ENCODE data around the gene SYNM. TPM values are rescaled to one million over a fixed set of nuclear protein-coding genes. Genes with fewer than 3 reads are reported as not detected.

The SYNM gene
- total RNA-seq, 1 experiment from 2014 or later = 1.9 TPM

DNA sequence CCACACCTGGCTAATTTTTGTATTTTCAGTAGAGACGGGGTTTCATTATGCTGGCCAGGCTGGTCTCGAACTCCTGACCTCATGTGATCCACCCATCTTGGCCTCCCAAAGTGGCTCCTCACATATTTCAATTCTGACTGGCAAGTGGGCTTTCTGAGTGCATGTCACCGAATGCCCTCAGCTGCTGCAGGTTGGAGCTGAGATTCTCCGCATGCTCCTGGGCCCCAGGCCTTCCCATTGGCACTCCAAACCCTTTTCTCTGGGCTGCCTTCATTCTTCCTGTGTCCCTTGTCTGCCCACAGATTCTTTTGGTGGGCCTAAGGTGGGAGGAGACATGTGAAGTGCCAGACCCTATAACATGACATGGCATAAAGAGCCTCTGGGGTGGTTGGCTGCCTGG lies 67.3 kb downstream of the SYNM start:
- Mint-ChIP-seq H3K27ac (peak overlapping the region in 2 of 3 experiments; percentile 64 to 67; a peak in 3 of 7 replicates), H3K27me3 (ENCODE audit: low read depth) (no peaks in the 10 kb centered on the region), H3K9me3 (no peaks in the 10 kb centered on the region), H3K36me3 (ENCODE audit: insufficient read depth in 1 of 3, low read depth in 3 of 3) (peaks cover 0 to 20% (median 9%) of the 10 kb centered on the region in 3 experiments; a peak in 6 of 7 replicates), H3K4me1 (no peaks in the 10 kb centered on the region), H3K4me3 (no peak overlapping the region)
- no CpG with 5 or more reads among the region's 4 CpGs for WGBS (ENCODE audit: extremely low coverage, insufficient read length, low lambda C conversion rate)
- no peak overlapping the region for H2BK12ac ChIP-seq (ENCODE audit: insufficient read length, low read depth, low read length)
- H4K8ac ChIP-seq (replicated peaks; ENCODE audit: insufficient read length, low read depth, low read length) = no peak overlapping the region
- H3K4ac ChIP-seq (ENCODE audit: low read depth, low read length) = no peak overlapping the region
- H2BK120ac ChIP-seq (ENCODE audit: low read depth, low read length, poor library complexity, severe bottlenecking) = no peak overlapping the region
- H3K9me3 ChIP-seq (ENCODE audit: control insufficient read depth, low read depth, low read length) = no peaks in the 10 kb centered on the region
- H3K18ac ChIP-seq (ENCODE audit: insufficient read length, low read depth, low read length) = no peak overlapping the region
- no peak overlapping the region for H2BK5ac ChIP-seq (ENCODE audit: insufficient read length, low read length)
- no peaks in the 10 kb centered on the region for H3K79me2 ChIP-seq (ENCODE audit: insufficient read depth, low read length)
- no peak overlapping the region for H4K5ac ChIP-seq (ENCODE audit: insufficient read length, low read depth, low read length)
- no peak overlapping the region for H2BK20ac ChIP-seq (ENCODE audit: low read depth, low read length, poor library complexity, severe bottlenecking)
- H3K23me2 ChIP-seq (ENCODE audit: insufficient read length, low read depth, low read length, poor library complexity, severe bottlenecking) = no peaks in the 10 kb centered on the region
- no peak overlapping the region for H4K91ac ChIP-seq (ENCODE audit: insufficient read length, low read depth, low read length)
- H3K9ac ChIP-seq (ENCODE audit: extremely low read depth, insufficient read length, low read length) = no peak overlapping the region
- no peak overlapping the region for H3K14ac ChIP-seq (ENCODE audit: insufficient read depth, low read length)
- no peaks in the 10 kb centered on the region for H3K27me3 ChIP-seq (ENCODE audit: insufficient read depth, low read length)
- H3K79me1 ChIP-seq (ENCODE audit: insufficient read depth, low read depth, low read length, poor library complexity, severe bottlenecking) = no peaks in the 10 kb centered on the region
- H3K23ac ChIP-seq (ENCODE audit: insufficient read length, low read depth, low read length) = no peak overlapping the region
- H2AK5ac ChIP-seq (ENCODE audit: insufficient read length, low read length) = no peak overlapping the region
- no peak overlapping the region for H3K4me2 ChIP-seq (ENCODE audit: insufficient read depth, insufficient read length, low read length)
- no peak overlapping the region for H3T11ph ChIP-seq (ENCODE audit: low read length)
- H3K4me1 ChIP-seq (ENCODE audit: insufficient read depth, low read length) = no peaks in the 10 kb centered on the region
- H3K27ac ChIP-seq (ENCODE audit: insufficient read length, low read depth, low read length) = no peak overlapping the region
- H3K56ac ChIP-seq (ENCODE audit: insufficient read length, low read depth, low read length) = no peak overlapping the region
- H4K20me1 ChIP-seq (ENCODE audit: control insufficient read depth, insufficient read depth, insufficient read length) = no peaks in the 10 kb centered on the region
- no peak overlapping the region for H2AFZ ChIP-seq (ENCODE audit: low read length)
- DNase-seq = no peak
- H2BK15ac ChIP-seq (ENCODE audit: low read depth, low read length) = no peak overlapping the region
- TF ChIP-seq, protein P1, sequence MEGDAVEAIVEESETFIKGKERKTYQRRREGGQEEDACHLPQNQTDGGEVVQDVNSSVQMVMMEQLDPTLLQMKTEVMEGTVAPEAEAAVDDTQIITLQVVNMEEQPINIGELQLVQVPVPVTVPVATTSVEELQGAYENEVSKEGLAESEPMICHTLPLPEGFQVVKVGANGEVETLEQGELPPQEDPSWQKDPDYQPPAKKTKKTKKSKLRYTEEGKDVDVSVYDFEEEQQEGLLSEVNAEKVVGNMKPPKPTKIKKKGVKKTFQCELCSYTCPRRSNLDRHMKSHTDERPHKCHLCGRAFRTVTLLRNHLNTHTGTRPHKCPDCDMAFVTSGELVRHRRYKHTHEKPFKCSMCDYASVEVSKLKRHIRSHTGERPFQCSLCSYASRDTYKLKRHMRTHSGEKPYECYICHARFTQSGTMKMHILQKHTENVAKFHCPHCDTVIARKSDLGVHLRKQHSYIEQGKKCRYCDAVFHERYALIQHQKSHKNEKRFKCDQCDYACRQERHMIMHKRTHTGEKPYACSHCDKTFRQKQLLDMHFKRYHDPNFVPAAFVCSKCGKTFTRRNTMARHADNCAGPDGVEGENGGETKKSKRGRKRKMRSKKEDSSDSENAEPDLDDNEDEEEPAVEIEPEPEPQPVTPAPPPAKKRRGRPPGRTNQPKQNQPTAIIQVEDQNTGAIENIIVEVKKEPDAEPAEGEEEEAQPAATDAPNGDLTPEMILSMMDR (conservative IDR thresholded peaks at IDR 0.05) = no peak

Data from H9 (cell line).